HEK293 (cell line): ENCODE measurements around the gene ASXL1.

ENCODE experiments used
- OSR2 ChIP-seq: fragments of 450-650 bp; formaldehyde crosslinking; IDR thresholded peaks from 2 replicates; pipeline ENCODE4 v1.5.1; 2016; ENCODE audit warnings: missing biosample characterization, missing genetic modification characterization
- WT1 ChIP-seq: fragments of 450-650 bp; formaldehyde crosslinking; IDR thresholded peaks from 2 replicates; pipeline ENCODE4 v1.5.1; 2016; ENCODE audit warnings: missing biosample characterization, missing genetic modification characterization
- YY1 ChIP-seq: fragments of 450-650 bp; formaldehyde crosslinking; IDR thresholded peaks from 2 replicates; pipeline ENCODE4 v1.5.1; 2018; ENCODE audit warnings: missing biosample characterization, missing genetic modification characterization
- ZBTB17 ChIP-seq: fragments of 450-650 bp; formaldehyde crosslinking; IDR thresholded peaks from 2 replicates; pipeline ENCODE4 v1.5.1; 2016; ENCODE audit warnings: missing biosample characterization, missing genetic modification characterization
- ZNF2 ChIP-seq: fragments of 450-650 bp; formaldehyde crosslinking; IDR thresholded peaks from 2 replicates; pipeline ENCODE4 v1.5.1; 2016; ENCODE audit warnings: missing biosample characterization, missing genetic modification characterization
- ZNF202 ChIP-seq: fragments of 450-650 bp; formaldehyde crosslinking; IDR thresholded peaks from 2 replicates; pipeline ENCODE4 v1.5.1; 2016; ENCODE audit warnings: missing biosample characterization, missing genetic modification characterization, borderline replicate concordance
- ZNF24 ChIP-seq: fragments of 450-650 bp; formaldehyde crosslinking; IDR thresholded peaks from 2 replicates; pipeline ENCODE4 v1.5.1; 2016; ENCODE audit warnings: missing biosample characterization, missing genetic modification characterization
- ZNF350 ChIP-seq: fragments of 450-650 bp; formaldehyde crosslinking; IDR thresholded peaks from 2 replicates; pipeline ENCODE4 v1.5.0; 2017; ENCODE audit warnings: missing biosample characterization, mild to moderate bottlenecking, missing genetic modification characterization
- ZNF549 ChIP-seq: fragments of 450-650 bp; IDR thresholded peaks from 2 replicates; pipeline ENCODE4 v1.5.1; 2018; ENCODE audit warnings: missing biosample characterization, missing genetic modification characterization, mild to moderate bottlenecking, inconsistent platforms, moderate library complexity
- ZNF654 ChIP-seq: fragments of 450-650 bp; formaldehyde crosslinking; IDR thresholded peaks from 2 replicates; pipeline ENCODE4 v1.5.1; 2016; ENCODE audit warnings: low read depth, missing biosample characterization, missing genetic modification characterization
- ZNF76 ChIP-seq: fragments of 450-650 bp; formaldehyde crosslinking; IDR thresholded peaks from 2 replicates; pipeline ENCODE4; 2016; ENCODE audit warnings: low read depth, missing biosample characterization, missing genetic modification characterization, borderline replicate concordance
- ZNF768 ChIP-seq: fragments of 450-650 bp; formaldehyde crosslinking; IDR thresholded peaks from 2 replicates; pipeline ENCODE4 v1.5.1; 2018; ENCODE audit warnings: missing biosample characterization, mild to moderate bottlenecking, missing genetic modification characterization
- TF ChIP-seq, protein P1 (sequence below): fragments of 450-650 bp; formaldehyde crosslinking; IDR thresholded peaks from 2 replicates; pipeline ENCODE4 v1.5.1; 2016; ENCODE audit warnings: missing biosample characterization, missing genetic modification characterization
- TF ChIP-seq, protein P2 (sequence below): fragments of 450-650 bp; formaldehyde crosslinking; IDR thresholded peaks from 2 replicates; pipeline ENCODE4 v1.5.1; 2017; ENCODE audit warnings: missing biosample characterization, missing genetic modification characterization

DNA sequence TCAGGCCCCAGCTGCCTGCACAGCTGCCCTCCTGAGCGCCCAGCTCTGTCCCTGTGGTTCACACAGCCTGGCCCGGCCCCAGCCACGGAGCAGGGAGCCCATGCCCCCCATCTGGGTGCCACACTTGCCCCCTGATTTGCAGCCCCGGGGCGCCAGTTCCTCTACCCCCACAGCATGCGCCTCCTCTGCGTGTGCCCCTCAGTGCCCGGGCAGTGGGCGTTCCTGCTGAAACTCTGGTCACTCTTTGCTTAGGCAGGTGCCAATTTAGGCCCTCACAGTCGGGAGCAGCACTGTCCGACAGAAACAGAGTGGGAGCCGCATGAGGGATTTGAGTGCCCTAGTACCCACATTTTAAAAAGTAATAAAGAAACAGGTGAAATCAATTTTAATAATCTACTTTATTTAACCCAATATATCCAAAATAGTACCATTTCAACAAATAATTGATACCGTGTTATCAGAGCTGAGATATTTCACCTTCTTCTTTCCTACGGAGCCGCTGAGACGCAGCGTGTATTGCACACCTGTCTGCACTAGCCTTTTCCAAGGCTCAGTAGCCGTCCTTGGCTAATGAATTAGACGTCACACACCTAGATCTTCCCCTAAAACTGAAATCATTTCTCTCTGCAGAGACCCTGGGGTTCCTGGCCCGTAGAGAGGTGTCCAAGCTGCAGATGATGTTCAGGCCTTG lies 106.4 kb downstream of the ASXL1 start:
- TF ChIP-seq YY1 (tag by site-specific recombination) = no peak
- TF ChIP-seq ZNF549 (tag by site-specific recombination) = no peak
- no peak for TF ChIP-seq ZNF2 (tag by site-specific recombination)
- TF ChIP-seq, protein P1, sequence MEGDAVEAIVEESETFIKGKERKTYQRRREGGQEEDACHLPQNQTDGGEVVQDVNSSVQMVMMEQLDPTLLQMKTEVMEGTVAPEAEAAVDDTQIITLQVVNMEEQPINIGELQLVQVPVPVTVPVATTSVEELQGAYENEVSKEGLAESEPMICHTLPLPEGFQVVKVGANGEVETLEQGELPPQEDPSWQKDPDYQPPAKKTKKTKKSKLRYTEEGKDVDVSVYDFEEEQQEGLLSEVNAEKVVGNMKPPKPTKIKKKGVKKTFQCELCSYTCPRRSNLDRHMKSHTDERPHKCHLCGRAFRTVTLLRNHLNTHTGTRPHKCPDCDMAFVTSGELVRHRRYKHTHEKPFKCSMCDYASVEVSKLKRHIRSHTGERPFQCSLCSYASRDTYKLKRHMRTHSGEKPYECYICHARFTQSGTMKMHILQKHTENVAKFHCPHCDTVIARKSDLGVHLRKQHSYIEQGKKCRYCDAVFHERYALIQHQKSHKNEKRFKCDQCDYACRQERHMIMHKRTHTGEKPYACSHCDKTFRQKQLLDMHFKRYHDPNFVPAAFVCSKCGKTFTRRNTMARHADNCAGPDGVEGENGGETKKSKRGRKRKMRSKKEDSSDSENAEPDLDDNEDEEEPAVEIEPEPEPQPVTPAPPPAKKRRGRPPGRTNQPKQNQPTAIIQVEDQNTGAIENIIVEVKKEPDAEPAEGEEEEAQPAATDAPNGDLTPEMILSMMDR (tag by site-specific recombination) = no peak
- no peak for TF ChIP-seq ZBTB17 (tag by site-specific recombination)
- no peak for TF ChIP-seq ZNF768 (tag by site-specific recombination)
- no peak for TF ChIP-seq ZNF654 (tag by site-specific recombination)
- no peak for TF ChIP-seq OSR2 (tag by site-specific recombination)
- no peak for TF ChIP-seq ZNF76 (tag by site-specific recombination)
- no peak for TF ChIP-seq ZNF24 (tag by site-specific recombination)
- no peak for TF ChIP-seq WT1 (tag by site-specific recombination)
- TF ChIP-seq, protein P2, sequence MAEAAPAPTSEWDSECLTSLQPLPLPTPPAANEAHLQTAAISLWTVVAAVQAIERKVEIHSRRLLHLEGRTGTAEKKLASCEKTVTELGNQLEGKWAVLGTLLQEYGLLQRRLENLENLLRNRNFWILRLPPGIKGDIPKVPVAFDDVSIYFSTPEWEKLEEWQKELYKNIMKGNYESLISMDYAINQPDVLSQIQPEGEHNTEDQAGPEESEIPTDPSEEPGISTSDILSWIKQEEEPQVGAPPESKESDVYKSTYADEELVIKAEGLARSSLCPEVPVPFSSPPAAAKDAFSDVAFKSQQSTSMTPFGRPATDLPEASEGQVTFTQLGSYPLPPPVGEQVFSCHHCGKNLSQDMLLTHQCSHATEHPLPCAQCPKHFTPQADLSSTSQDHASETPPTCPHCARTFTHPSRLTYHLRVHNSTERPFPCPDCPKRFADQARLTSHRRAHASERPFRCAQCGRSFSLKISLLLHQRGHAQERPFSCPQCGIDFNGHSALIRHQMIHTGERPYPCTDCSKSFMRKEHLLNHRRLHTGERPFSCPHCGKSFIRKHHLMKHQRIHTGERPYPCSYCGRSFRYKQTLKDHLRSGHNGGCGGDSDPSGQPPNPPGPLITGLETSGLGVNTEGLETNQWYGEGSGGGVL = no peak
- no peak for TF ChIP-seq ZNF350 (tag by site-specific recombination)
- no peak for TF ChIP-seq ZNF202 (tag by site-specific recombination)
